WERI-Rb-1 (cell line): ENCODE results near the gene ENAH.
"Not testable (repeated sequence)": the region's sequence is repeated elsewhere in the genome, so short reads cannot be mapped to it uniquely, and the experiment has no call there.

ENCODE experiments used
- DNase-seq: peaks from one replicate; pipeline ENCODE4 v3.0.0-alpha.2; 2020
- H3K27ac ChIP-seq: fragments of 250-450 bp; sonication (Bioruptor Pico); 2 replicates; pipeline ENCODE4 v1.5.1; 2020; ENCODE audit warnings: mild to moderate bottlenecking, moderate library complexity
- H3K27me3 ChIP-seq: fragments of 250-450 bp; sonication (Bioruptor Pico); 2 replicates; pipeline ENCODE4 v1.5.1; 2021; ENCODE audit warnings: mild to moderate bottlenecking, low read depth, moderate library complexity; ENCODE audit not compliant: insufficient read depth, severe bottlenecking
- H3K36me3 ChIP-seq: fragments of 250-450 bp; sonication (Bioruptor Pico); 2 replicates; pipeline ENCODE4 v1.5.1; 2020; ENCODE audit warnings: mild to moderate bottlenecking, moderate library complexity
- H3K4me3 ChIP-seq: 2 replicates; pipeline ENCODE4 v1.5.1; 2011; ENCODE audit warnings: low read depth, mild to moderate bottlenecking, control low read depth, low read length
- H3K9me3 ChIP-seq: fragments of 250-450 bp; sonication (Bioruptor Pico); 2 replicates; pipeline ENCODE4 v1.5.1; 2021; ENCODE audit warnings: mild to moderate bottlenecking, moderate library complexity; ENCODE audit not compliant: severe bottlenecking
- TF ChIP-seq, protein P1 (sequence below): IDR thresholded peaks from 2 replicates; pipeline ENCODE4 v1.5.1; 2011; ENCODE audit warnings: low read depth, mild to moderate bottlenecking, control low read depth, inconsistent platforms, low read length

The ENAH gene

DNA sequence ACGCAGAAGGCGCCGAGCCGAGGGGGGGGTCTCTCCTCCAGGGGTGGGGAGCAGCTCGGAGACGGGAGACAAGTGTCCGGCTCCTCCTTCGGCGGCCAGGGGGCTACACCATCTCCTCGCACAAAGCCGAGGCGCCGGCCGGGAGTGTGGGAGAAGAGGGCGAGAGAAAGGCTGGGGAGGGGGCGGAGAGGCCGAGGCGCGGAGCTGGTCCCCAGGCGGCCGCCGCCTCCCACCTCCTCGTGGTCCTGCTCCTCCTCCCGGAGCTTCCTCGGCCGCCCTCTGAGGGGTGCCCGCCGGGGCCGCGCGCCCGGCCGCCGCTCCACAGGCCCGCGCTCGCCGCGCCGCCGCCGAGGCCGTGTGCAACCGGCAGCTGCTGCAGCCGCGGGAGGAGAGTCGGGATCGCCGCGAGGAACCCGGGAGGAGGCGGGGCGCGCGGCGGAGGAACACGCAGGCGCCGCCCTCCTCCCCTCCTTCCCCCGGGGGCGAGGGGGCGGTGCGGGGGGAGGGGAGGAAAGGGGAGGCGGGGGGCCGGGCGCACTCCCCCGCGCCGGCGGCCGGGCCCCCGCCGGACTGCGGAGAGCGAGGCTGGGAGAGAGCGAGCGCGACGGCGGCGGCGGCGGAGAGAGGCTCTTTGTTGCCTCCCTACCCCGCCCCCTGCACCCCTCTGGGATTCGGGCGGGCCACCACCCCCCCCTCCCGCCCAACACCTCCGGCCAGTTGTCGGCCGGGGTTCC is at the start of gene ENAH:
TSS of gene ENAH (minus strand) at position 395 of the 734 bp plus-strand sequence. CDS start 433 bp downstream, outside the sequence.
- peak within 1 kb of the TSS; percentile 95 for H3K4me3 ChIP-seq
- DNase-seq, result peak; percentile 62
- peak within 1 kb of the TSS; percentile 83 for H3K27ac ChIP-seq

DNA sequence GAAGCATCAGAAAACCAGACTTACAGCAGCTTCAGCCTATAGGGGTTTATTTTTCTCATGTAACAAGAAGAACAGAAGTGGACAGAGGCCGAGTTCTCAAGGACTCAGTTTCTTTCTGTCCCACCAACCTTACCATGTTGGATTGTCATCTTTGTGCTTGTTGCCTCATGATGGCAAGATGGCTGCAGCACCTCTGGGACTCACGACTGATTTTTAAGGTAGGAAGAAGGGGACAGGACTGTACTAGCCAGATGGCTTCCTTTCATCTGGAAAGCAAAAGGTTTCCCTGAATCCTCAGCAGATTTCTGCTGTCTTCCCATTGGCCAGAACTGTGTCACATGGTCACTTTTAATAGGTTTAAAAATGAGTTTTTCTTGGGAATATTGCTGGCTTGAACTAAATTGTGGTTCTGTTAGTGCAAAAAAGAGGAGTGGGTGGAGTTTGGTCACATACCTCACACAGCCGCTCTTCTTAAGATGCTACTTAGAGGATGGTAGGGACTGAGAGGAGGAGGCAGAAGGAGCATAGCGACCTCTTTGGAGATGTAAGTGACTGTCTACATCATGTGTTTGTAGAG is 48.1 kb upstream of the ENAH start:
- no peaks in the 10 kb centered on the region for H3K9me3 ChIP-seq
- no peak overlapping the region for H3K27ac ChIP-seq
- H3K27me3 ChIP-seq, result no peaks in the 10 kb centered on the region
- TF ChIP-seq, protein P1, sequence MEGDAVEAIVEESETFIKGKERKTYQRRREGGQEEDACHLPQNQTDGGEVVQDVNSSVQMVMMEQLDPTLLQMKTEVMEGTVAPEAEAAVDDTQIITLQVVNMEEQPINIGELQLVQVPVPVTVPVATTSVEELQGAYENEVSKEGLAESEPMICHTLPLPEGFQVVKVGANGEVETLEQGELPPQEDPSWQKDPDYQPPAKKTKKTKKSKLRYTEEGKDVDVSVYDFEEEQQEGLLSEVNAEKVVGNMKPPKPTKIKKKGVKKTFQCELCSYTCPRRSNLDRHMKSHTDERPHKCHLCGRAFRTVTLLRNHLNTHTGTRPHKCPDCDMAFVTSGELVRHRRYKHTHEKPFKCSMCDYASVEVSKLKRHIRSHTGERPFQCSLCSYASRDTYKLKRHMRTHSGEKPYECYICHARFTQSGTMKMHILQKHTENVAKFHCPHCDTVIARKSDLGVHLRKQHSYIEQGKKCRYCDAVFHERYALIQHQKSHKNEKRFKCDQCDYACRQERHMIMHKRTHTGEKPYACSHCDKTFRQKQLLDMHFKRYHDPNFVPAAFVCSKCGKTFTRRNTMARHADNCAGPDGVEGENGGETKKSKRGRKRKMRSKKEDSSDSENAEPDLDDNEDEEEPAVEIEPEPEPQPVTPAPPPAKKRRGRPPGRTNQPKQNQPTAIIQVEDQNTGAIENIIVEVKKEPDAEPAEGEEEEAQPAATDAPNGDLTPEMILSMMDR, result no peak
- DNase-seq, result no peak
- no peak overlapping the region for H3K4me3 ChIP-seq
- no peaks in the 10 kb centered on the region for H3K36me3 ChIP-seq

More for the DNA sequence above, at the start of gene ENAH:
- no peaks in the 10 kb centered on the region for H3K27me3 ChIP-seq
- H3K9me3 ChIP-seq, result no peaks in the 10 kb centered on the region
- no peaks in the 10 kb centered on the region; the same call in 1 of the 2 replicates for H3K36me3 ChIP-seq
- TF ChIP-seq, protein P1, result no peak

DNA sequence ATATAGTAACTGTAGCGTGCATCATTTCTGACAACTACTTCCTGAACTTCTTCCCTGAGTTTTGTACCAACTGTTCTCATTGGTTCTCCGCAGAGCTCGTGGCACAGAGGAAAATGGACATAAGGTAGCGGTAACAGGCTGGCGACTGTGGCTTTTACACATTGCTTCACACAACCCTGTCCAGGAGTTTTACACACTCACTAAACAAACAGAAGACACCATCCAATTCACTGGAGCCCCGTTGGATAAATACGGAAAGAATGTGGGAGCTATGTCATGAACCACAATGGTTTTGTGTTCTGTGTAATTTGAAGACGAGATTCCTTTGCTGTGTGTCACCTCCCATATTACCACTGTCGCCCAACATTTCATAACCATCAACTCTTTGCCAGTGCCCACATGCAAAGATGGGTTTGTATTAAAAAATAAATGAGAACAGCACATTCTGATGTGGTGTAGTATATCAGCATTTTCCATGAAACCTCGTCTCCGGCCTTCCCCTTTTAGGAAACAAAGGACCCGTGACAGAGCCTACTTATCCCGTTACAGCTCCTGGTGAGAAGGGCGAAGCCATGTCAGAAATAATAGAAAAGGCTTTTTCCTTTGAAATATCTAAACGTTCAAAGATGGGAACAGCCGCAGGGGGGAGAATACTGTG is 47.4 kb upstream of the ENAH start:
- TF ChIP-seq, protein P1, result no peak
- Histone ChIP-seq H3K4me3 (no peak overlapping the region), H3K27ac (no peak overlapping the region), H3K27me3 (no peaks in the 10 kb centered on the region), H3K9me3 (no peaks in the 10 kb centered on the region), H3K36me3 (no peaks in the 10 kb centered on the region)
- no peak for DNase-seq

DNA sequence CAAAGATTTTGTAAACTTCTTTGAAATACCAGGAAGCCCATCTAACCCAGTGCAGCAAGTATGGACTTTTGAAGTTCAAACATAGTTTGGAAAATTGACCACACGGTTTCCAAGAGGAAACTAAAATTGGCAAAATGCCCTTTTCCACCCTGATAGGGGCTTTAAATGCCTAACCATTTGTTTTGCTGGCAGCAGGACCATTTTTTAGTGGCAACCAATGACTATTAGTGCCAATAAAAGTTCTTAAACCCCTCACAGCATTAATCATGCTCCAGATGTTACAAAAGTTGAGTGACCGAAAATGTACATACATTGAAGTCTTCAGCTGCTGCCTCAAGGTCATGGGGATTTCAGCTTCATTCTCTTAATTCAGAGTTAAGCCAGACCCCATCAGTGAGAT is 46.4 kb upstream of the ENAH start:
- Histone ChIP-seq H3K27ac (no peak overlapping the region), H3K27me3 (no peaks in the 10 kb centered on the region), H3K9me3 (no peaks in the 10 kb centered on the region), H3K4me3 (no peak overlapping the region), H3K36me3 (no peaks in the 10 kb centered on the region)
- TF ChIP-seq, protein P1, result no peak
- DNase-seq, result no peak

DNA sequence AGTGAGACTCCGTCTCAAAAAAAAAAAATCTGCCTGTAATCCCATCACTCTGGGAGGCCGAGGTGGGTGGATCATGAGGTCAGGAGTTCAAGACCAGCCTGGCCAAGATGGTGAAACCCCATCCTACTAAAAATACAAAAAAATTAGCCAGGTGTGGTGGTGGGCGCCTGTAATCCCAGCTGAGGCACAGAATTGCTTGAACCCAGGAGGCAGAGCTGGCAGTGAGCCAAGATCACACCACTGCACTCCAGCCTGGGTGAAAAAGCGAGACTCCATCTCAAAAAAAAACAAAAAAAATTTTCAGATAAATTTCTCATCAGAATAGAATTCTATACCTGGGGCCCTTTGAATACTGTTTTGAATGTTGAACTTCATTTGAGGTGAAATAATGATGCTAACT is 45.3 kb upstream of the ENAH start:
- H3K9me3 ChIP-seq, H3K4me3 ChIP-seq, H3K27ac ChIP-seq, H3K27me3 ChIP-seq, H3K36me3 ChIP-seq, DNase-seq: not testable (repeated sequence)

DNA sequence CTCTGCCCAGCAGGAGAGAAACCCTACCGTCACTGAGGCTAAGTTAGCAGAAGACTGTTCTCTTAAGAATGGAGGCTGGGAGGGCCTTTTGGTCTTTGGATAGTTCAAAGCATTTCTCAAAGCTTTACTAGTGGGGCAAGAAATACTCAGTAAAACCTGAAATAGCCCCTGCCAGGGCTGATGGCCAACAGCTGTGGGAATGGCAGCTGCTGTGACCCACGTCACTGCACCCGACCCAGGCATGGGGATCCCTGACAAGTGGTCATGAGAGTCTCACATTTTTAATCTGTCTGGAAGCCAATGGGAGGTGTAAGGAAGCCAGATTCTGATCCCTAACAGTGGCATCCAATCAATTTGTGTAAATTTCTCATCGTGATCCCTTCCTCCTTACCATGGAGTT is 44.5 kb upstream of the ENAH start:
- Histone ChIP-seq H3K4me3 (no peak overlapping the region), H3K27me3 (no peaks in the 10 kb centered on the region), H3K27ac (no peak overlapping the region), H3K9me3 (no peaks in the 10 kb centered on the region), H3K36me3 (no peaks in the 10 kb centered on the region)
- TF ChIP-seq, protein P1, result no peak
- no peak for DNase-seq
